DND-41 (cell line): ENCODE data around the gene FHL2.

Experiments
- ATAC-seq: fragments of 200-7000 bp; cut with Tn5 transposase; 3 replicates; pipeline ENCODE4 v1.9.1; 2021; ENCODE audit warnings: low read depth; ENCODE audit not compliant: insufficient read depth
- DNase-seq: peaks from one replicate; pipeline ENCODE4 v3.0.0-alpha.2; 2020
- H2AFZ ChIP-seq: 2 replicates; pipeline ENCODE4 v1.6.0; 2012; ENCODE audit warnings: low read depth, low read length
- H3K27ac ChIP-seq: 2 replicates; pipeline ENCODE4 v1.5.1; 2012; ENCODE audit warnings: low read length, inconsistent platforms
- H3K27me3 ChIP-seq: fragments of 200-600 bp; sonication (generic); 2 replicates; pipeline ENCODE4 v1.6.0; 2012; ENCODE audit warnings: low read length, mild to moderate bottlenecking, inconsistent platforms; ENCODE audit not compliant: insufficient read depth, poor library complexity
- H3K36me3 ChIP-seq: 2 replicates; pipeline ENCODE4 v1.5.1; 2012; ENCODE audit warnings: low read length, inconsistent platforms; ENCODE audit not compliant: insufficient read depth
- H3K4me1 ChIP-seq: 2 replicates; pipeline ENCODE4 v1.5.1; 2012; ENCODE audit warnings: mild to moderate bottlenecking, low read length; ENCODE audit not compliant: insufficient read depth
- H3K4me2 ChIP-seq: 2 replicates; pipeline ENCODE4 v1.6.0; 2012; ENCODE audit warnings: mild to moderate bottlenecking, moderate library complexity, low read length, inconsistent platforms; ENCODE audit not compliant: insufficient read depth
- H3K4me3 ChIP-seq, 2 experiments: fragments of 200-600 bp in 1 of 2; shearing (Covaris generic) in 1 of 2; 2 replicates each; pipeline ENCODE4 v1.5.1; 2012 to 2016; ENCODE audit warnings: inconsistent platforms in 2 of 2, low read length in 2 of 2, mild to moderate bottlenecking in 2 of 2, low read depth in 1 of 2, moderate library complexity in 1 of 2
- H3K79me2 ChIP-seq: 2 replicates; pipeline ENCODE4 v1.6.0; 2012; ENCODE audit warnings: low read length, inconsistent platforms; ENCODE audit not compliant: insufficient read depth
- H3K9ac ChIP-seq: 2 replicates; pipeline ENCODE4 v1.6.0; 2012; ENCODE audit warnings: low read depth, mild to moderate bottlenecking, inconsistent platforms, low read length, moderate library complexity
- H3K9me3 ChIP-seq: 2 replicates; pipeline ENCODE4 v1.5.1; 2012; ENCODE audit warnings: low read length, moderate library complexity, mild to moderate bottlenecking, inconsistent platforms; ENCODE audit not compliant: insufficient read depth, severe bottlenecking
- H4K20me1 ChIP-seq: 2 replicates; pipeline ENCODE4 v1.6.0; 2012; ENCODE audit warnings: low read length; ENCODE audit not compliant: insufficient read depth
- EZH2 ChIP-seq: IDR thresholded peaks from 3 replicates; pipeline ENCODE4 v1.6.1; 2012; ENCODE audit warnings: borderline replicate concordance, low read depth, mild to moderate bottlenecking, moderate library complexity, low read length, inconsistent platforms; ENCODE audit not compliant: severe bottlenecking
- TF ChIP-seq, protein P1 (sequence below): IDR thresholded peaks from 2 replicates; pipeline ENCODE4 v1.5.1; 2012; ENCODE audit warnings: borderline replicate concordance, low read length, moderate library complexity, mild to moderate bottlenecking; ENCODE audit not compliant: poor library complexity, severe bottlenecking; ENCODE audit errors: extremely low read depth

Gene FHL2

DNA sequence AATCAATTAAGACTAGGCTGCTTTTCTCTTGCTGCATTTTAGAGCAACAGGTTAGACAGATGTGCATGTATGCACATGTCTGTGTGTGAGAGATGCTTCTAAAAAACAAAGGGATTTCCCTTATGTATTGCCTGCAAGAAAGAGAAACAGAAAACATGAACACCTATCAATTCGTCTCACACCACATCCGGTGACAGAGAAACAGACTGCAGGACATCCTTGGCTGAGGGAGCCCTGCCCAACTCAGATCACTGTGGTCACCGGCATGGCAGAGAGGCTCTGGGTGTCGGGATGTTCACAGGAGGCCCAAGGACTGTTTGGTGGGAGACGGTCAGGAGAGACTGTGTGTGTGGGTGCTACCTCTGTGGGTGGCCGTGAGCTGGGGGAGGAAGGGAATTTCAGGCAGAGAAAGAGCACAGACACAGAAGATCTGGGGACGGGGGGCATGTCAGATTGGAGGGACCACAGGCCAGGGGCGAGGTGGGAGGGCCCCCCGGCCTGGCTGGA, 24.9 kb downstream of the FHL2 start:
- TF ChIP-seq, protein P1, sequence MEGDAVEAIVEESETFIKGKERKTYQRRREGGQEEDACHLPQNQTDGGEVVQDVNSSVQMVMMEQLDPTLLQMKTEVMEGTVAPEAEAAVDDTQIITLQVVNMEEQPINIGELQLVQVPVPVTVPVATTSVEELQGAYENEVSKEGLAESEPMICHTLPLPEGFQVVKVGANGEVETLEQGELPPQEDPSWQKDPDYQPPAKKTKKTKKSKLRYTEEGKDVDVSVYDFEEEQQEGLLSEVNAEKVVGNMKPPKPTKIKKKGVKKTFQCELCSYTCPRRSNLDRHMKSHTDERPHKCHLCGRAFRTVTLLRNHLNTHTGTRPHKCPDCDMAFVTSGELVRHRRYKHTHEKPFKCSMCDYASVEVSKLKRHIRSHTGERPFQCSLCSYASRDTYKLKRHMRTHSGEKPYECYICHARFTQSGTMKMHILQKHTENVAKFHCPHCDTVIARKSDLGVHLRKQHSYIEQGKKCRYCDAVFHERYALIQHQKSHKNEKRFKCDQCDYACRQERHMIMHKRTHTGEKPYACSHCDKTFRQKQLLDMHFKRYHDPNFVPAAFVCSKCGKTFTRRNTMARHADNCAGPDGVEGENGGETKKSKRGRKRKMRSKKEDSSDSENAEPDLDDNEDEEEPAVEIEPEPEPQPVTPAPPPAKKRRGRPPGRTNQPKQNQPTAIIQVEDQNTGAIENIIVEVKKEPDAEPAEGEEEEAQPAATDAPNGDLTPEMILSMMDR: no peak
- no peak for TF ChIP-seq EZH2
- H3K9ac ChIP-seq: no peak overlapping the region
- no peaks in the 10 kb centered on the region for H3K79me2 ChIP-seq
- no peak overlapping the region for H2AFZ ChIP-seq
- H3K9me3 ChIP-seq: no peaks in the 10 kb centered on the region
- H3K4me1 ChIP-seq: peaks cover 10% of the 10 kb centered on the region
- H3K27me3 ChIP-seq: no peaks in the 10 kb centered on the region
- H4K20me1 ChIP-seq: no peaks in the 10 kb centered on the region
- H3K4me2 ChIP-seq: no peak overlapping the region
- no peaks in the 10 kb centered on the region for H3K36me3 ChIP-seq
- ATAC-seq (no peak), DNase-seq (no peak)
- H3K4me3 ChIP-seq: no peak overlapping the region
- H3K27ac ChIP-seq: no peak overlapping the region

DNA sequence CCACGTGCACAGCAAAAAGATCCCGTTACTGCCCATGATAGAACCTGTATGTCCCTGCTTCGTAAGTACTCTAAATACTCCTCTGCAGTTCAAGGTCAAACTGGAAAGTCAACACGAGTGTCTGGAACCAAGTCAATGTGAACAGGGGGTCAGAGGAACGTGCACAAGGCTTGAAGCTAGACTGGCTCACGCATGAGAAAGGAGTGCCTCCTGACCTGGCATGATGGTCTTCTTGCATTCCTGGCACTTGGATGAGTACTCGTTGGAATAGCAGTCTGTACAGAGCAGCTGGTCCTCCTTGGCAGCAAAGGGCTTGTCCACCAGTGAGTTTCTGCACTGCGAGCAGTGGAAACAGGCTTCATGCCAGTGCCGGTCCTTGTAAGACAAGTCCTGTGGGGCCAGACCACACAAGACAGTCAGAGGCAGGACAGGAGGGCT, 25.5 kb downstream of the FHL2 start:
- no peak overlapping the region for H3K4me2 ChIP-seq
- no peaks in the 10 kb centered on the region for H4K20me1 ChIP-seq
- H3K4me3 ChIP-seq: no peak overlapping the region
- H2AFZ ChIP-seq: no peak overlapping the region
- no peaks in the 10 kb centered on the region for H3K9me3 ChIP-seq
- DNase-seq: no peak
- H3K36me3 ChIP-seq: no peaks in the 10 kb centered on the region
- H3K4me1 ChIP-seq: peaks cover 10% of the 10 kb centered on the region
- no peak for ATAC-seq
- TF ChIP-seq EZH2: no peak
- TF ChIP-seq, protein P1: no peak
- H3K79me2 ChIP-seq: no peaks in the 10 kb centered on the region
- H3K27ac ChIP-seq: no peak overlapping the region
- H3K9ac ChIP-seq: no peak overlapping the region
- no peaks in the 10 kb centered on the region for H3K27me3 ChIP-seq

GRCh38 chr2:105371810-105372209, 27.0 kb downstream of the FHL2 start:
- Histone ChIP-seq H3K27ac (no peak overlapping the region), H3K4me1 (peaks cover 10% of the 10 kb centered on the region), H3K4me2 (no peak overlapping the region), H3K9ac (no peak overlapping the region), H2AFZ (no peak overlapping the region), H3K36me3 (no peaks in the 10 kb centered on the region), H3K4me3 (no peak overlapping the region), H3K9me3 (no peaks in the 10 kb centered on the region), H3K27me3 (no peaks in the 10 kb centered on the region), H4K20me1 (no peaks in the 10 kb centered on the region), H3K79me2 (no peaks in the 10 kb centered on the region)
- DNase-seq: no peak
- ATAC-seq: no peak
- TF ChIP-seq, protein P1: no peak
- TF ChIP-seq EZH2: no peak

- Histone ChIP-seq H3K4me1 (peaks cover 10% of the 10 kb centered on the region), H3K4me3 (no peak overlapping the region), H2AFZ (no peak overlapping the region), H3K79me2 (no peaks in the 10 kb centered on the region), H3K4me2 (no peak overlapping the region), H3K27me3 (no peaks in the 10 kb centered on the region), H3K36me3 (no peaks in the 10 kb centered on the region), H4K20me1 (no peaks in the 10 kb centered on the region), H3K9me3 (no peaks in the 10 kb centered on the region), H3K9ac (no peak overlapping the region), H3K27ac (no peak overlapping the region)
- DNase-seq (no peak), ATAC-seq (no peak)
- TF ChIP-seq, protein P1: no peak
- no peak for TF ChIP-seq EZH2
These were observed 27.7 kb downstream of the FHL2 start for GRCh38 chr2:105371156-105371555.
